Measurements from ENCODE around the gene KLC1.

DNA sequence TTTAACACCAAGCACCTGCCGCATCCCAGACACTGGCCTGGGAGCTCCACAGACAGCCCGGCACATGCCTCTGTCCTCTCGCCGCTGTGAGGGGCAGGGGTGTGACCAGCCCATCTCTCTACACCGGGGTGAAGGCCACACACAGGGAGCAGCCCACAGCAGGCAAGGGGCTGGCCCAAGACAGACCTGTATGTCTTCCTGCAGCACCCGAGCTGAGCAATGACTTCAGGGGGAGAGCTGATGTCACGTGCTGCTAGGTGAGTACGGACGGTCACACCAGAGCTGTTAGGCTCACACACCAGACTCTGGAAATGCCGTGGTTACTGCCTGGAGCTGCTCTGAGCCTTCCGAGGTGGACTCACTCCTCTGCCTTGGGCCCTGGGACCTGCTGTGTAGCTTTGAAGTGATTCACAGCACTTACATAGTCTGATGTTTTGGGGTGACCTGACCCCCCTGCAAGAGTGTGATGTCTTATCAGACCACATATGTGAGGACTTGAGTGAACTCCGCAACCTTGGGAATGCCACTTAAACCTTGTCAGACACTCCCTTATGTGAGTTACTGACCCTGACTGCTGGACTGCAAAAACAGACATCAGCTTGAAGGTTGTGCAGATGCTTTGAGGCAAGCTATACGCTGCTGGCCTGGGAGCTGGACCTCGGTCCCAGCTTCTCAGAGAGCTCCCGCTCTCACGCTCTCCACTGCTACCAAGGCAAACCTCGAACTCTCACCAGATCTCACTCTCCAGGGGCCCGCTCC, 84.5 kb downstream of the KLC1 start:
- TF ChIP-seq, protein P1, sequence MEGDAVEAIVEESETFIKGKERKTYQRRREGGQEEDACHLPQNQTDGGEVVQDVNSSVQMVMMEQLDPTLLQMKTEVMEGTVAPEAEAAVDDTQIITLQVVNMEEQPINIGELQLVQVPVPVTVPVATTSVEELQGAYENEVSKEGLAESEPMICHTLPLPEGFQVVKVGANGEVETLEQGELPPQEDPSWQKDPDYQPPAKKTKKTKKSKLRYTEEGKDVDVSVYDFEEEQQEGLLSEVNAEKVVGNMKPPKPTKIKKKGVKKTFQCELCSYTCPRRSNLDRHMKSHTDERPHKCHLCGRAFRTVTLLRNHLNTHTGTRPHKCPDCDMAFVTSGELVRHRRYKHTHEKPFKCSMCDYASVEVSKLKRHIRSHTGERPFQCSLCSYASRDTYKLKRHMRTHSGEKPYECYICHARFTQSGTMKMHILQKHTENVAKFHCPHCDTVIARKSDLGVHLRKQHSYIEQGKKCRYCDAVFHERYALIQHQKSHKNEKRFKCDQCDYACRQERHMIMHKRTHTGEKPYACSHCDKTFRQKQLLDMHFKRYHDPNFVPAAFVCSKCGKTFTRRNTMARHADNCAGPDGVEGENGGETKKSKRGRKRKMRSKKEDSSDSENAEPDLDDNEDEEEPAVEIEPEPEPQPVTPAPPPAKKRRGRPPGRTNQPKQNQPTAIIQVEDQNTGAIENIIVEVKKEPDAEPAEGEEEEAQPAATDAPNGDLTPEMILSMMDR (IDR thresholded peaks at IDR 0.05), result no peak
- TF ChIP-seq POLR2A (IDR thresholded peaks at IDR 0.05), result no peak
